Activated T-helper 17 cell treated with anti-CD3 and anti-CD28 coated beads, Interleukin-2, amount 50 U/mL, for 72 hours (primary cell): Measurements from ENCODE around the gene NUF2. TPM values are rescaled to one million over a fixed set of nuclear protein-coding genes. Genes with fewer than 3 reads are reported as not detected.

ENCODE experiments used
- ATAC-seq: fragments of 150-1000 bp; cut with Tn5 transposase; replicated peaks from 2 replicates; pipeline ENCODE4 v1.10.0; 2021; ENCODE audit warnings: mild to moderate bottlenecking, moderate library complexity
- H3K27ac Mint-ChIP-seq: one replicate; pipeline ENCODE4 v1.8.0; 2022; ENCODE audit warnings: mixed read lengths
- H3K27me3 Mint-ChIP-seq: one replicate; pipeline ENCODE4 v1.8.0; 2022; ENCODE audit warnings: mixed read lengths
- H3K36me3 Mint-ChIP-seq: one replicate; pipeline ENCODE4 v1.8.0; 2022; ENCODE audit warnings: low read depth, mild to moderate bottlenecking, mixed read lengths
- H3K4me1 Mint-ChIP-seq: one replicate; pipeline ENCODE4 v1.8.0; 2022; ENCODE audit warnings: mixed read lengths
- H3K4me3 Mint-ChIP-seq: one replicate; pipeline ENCODE4 v1.8.0; 2022; ENCODE audit warnings: mild to moderate bottlenecking, mixed read lengths
- H3K9me3 Mint-ChIP-seq: one replicate; pipeline ENCODE4 v1.8.0; 2022; ENCODE audit warnings: mixed read lengths
- total RNA-seq, 2 donors: library from RNA; stranded (reverse); gene quantifications; one replicate each; pipeline ENCODE4 v1.2.3, GENCODE V29; 2022

NUF2 gene
- total RNA-seq, 2 donors from 2014 or later, result 49.0 to 59.4 TPM

GRCh38 chr1:163365186-163365585, 43.4 kb downstream of the NUF2 start:
- no peaks in the 10 kb centered on the region for H3K9me3 Mint-ChIP-seq
- no peaks in the 10 kb centered on the region for H3K27me3 Mint-ChIP-seq

DNA sequence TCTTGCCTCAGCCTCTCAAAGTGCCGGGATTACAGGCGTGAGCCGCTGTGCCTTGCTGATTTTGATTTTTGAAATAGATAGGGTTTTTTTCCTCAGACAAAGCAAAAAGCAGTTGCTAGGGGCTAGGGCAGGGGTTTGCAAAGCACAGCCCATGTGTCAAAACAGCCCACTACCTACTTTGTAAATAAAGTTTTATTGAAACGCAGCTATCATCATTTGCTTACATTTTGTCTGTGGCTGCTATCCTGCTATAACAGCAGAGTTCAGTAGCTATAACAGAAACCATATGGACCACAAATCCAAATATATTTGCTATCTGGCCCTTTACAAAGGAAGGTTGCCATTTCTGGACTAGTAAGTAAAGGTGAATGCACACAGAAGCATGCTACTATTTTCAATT, 44.8 kb downstream of the NUF2 start:
- H3K4me1 Mint-ChIP-seq, result no peaks in the 10 kb centered on the region
- no peak overlapping the region for H3K27ac Mint-ChIP-seq
- H3K27me3 Mint-ChIP-seq, result no peaks in the 10 kb centered on the region
- no peak overlapping the region for H3K4me3 Mint-ChIP-seq
- no peaks in the 10 kb centered on the region for H3K9me3 Mint-ChIP-seq
- no peaks in the 10 kb centered on the region for H3K36me3 Mint-ChIP-seq
- ATAC-seq, result no peak

More at GRCh38 chr1:163365186-163365585, 43.4 kb downstream of the NUF2 start:
- H3K4me3 Mint-ChIP-seq, result no peak overlapping the region
- no peak overlapping the region for H3K27ac Mint-ChIP-seq
- H3K36me3 Mint-ChIP-seq, result no peaks in the 10 kb centered on the region
- H3K4me1 Mint-ChIP-seq, result no peaks in the 10 kb centered on the region
- ATAC-seq, result no peak

GRCh38 chr1:163367721-163368120, 46.0 kb downstream of the NUF2 start:
- H3K4me1 Mint-ChIP-seq, result no peaks in the 10 kb centered on the region
- no peak overlapping the region for H3K27ac Mint-ChIP-seq

GRCh38 chr1:163372576-163372975, 50.8 kb downstream of the NUF2 start:
- Mint-ChIP-seq H3K36me3 (no peaks in the 10 kb centered on the region), H3K27ac (no peak overlapping the region), H3K27me3 (peaks cover 21% of the 10 kb centered on the region), H3K4me3 (no peak overlapping the region), H3K9me3 (no peaks in the 10 kb centered on the region), H3K4me1 (no peaks in the 10 kb centered on the region)
- ATAC-seq, result no peak

More at GRCh38 chr1:163367721-163368120, 46.0 kb downstream of the NUF2 start:
- H3K4me3 Mint-ChIP-seq, result no peak overlapping the region
- no peaks in the 10 kb centered on the region for H3K9me3 Mint-ChIP-seq
- ATAC-seq, result no peak
- peaks cover 7% of the 10 kb centered on the region for H3K27me3 Mint-ChIP-seq
- H3K36me3 Mint-ChIP-seq, result no peaks in the 10 kb centered on the region

DNA sequence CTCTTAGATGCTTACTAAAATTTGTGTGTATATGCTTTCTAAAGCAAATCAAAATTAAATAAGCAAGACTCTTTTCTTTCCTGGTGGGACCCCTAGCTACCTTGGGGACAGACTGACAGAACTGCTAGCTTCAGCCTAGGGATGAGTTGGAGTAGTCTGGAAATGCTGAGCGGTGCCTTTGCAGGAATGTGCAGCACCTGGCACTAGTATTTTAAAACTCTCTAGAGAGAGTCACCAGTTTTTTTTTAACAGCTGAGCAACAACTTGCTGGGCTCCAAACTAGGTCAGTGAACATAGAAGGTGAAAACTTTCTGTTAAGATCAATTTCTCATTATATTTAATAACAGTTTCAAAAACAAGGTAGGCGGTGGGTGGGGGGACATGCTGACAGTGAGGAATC, 56.8 kb downstream of the NUF2 start:
- Mint-ChIP-seq H3K4me1 (no peaks in the 10 kb centered on the region), H3K27ac (no peak overlapping the region), H3K9me3 (no peaks in the 10 kb centered on the region), H3K36me3 (no peaks in the 10 kb centered on the region), H3K4me3 (no peak overlapping the region), H3K27me3 (peaks cover 27% of the 10 kb centered on the region)
- no peak for ATAC-seq

DNA sequence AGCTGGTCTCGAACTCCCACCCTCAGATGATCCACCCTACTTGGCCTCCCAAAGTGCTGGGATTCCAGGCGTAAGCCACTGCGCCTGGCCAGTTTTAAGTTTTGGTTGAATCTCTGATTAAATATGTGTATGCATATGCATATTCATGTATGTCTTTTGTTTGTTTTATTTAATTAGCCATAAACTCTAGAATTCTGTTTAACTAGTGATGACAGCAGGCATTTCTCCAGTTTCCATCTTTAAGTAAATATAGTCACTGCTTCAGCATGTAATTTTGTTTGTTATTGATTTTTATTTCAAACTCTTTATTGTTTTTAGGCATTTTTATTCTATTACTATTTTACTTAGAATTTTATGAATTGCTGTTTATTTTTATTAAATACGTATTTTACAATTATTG, 58.0 kb downstream of the NUF2 start:
- Mint-ChIP-seq H3K9me3 (no peaks in the 10 kb centered on the region), H3K4me1 (no peaks in the 10 kb centered on the region), H3K36me3 (no peaks in the 10 kb centered on the region), H3K27ac (no peak overlapping the region), H3K27me3 (peaks cover 29% of the 10 kb centered on the region), H3K4me3 (no peak overlapping the region)
- ATAC-seq, result no peak

DNA sequence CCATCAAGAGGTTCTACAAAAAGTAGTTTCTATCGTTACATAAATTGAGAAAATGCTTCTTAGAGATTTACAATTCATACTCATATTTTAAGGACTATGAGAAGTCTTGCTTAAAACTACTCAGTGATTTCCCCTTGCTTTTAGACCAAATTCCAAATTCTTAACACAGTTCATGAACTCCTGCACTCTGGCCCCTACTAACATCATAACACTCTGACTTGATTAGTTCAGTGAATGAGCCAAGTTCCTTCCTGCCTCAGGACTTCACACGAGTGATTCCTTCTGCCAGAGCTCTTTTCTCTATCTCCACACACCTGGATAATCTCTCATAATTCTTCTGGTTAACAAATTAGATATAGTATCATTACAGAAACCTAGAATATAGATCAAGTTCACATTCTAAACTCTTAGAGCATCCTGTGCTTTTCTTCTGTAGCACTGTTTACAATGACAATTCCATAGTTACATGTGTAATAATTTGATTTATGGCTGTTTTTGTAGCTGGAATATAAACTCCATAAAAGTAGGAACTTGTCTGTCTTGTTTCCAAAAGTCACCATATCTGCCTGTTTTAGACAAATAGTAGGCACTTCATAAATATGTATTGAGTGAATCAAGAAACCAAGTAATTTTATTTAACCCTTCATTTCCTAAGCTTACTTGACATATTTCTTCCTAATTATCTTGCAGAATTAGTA, 59.9 kb downstream of the NUF2 start:
- no peak for ATAC-seq
- H3K9me3 Mint-ChIP-seq, result no peaks in the 10 kb centered on the region
- no peak overlapping the region for H3K4me3 Mint-ChIP-seq
- no peaks in the 10 kb centered on the region for H3K4me1 Mint-ChIP-seq
- no peak overlapping the region for H3K27ac Mint-ChIP-seq
- no peaks in the 10 kb centered on the region for H3K36me3 Mint-ChIP-seq
- peaks cover 29% of the 10 kb centered on the region for H3K27me3 Mint-ChIP-seq

GRCh38 chr1:163382395-163382794, 60.6 kb downstream of the NUF2 start:
- no peak overlapping the region for H3K4me3 Mint-ChIP-seq
- ATAC-seq, result no peak
- no peaks in the 10 kb centered on the region for H3K36me3 Mint-ChIP-seq
- no peaks in the 10 kb centered on the region for H3K4me1 Mint-ChIP-seq
- H3K27ac Mint-ChIP-seq, result no peak overlapping the region
- no peaks in the 10 kb centered on the region for H3K9me3 Mint-ChIP-seq
- peaks cover 25% of the 10 kb centered on the region for H3K27me3 Mint-ChIP-seq

DNA sequence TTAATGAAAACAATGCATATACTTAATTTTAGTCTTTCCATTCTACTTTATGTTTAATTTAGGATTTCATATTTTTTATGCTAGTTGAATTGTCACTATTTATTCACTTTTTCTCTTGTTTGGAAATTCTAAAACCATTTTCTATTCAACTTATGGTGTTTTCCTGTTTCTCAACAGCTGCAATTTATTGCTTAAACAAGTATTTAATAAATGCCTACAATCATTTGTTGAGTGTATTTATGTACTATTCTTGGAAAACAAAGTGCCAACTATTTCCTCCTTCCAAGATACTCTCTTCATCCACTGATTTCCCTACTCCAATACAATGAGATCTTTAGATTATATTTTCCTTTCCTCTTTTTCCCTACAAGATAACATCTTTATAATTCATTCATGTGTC, 65.4 kb downstream of the NUF2 start:
- ATAC-seq, result no peak
- no peak overlapping the region for H3K27ac Mint-ChIP-seq

DNA sequence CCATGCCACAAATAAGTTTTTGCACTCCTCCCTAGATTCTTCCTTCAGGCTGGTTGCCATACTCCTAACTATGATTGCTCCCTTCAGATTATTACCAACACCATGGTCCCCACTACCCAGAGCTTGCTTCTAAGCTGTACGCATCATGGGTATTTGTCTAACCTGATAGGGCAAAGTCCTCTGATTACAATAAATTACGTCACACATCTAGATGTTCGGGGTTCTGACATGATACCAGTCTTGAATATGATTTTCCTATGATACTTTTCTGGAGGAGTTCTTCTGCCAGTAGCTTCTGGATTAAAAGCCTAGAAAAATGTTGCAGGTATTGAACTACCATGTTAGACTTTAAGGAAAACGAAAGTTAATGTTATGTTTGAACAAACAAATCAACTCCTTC, 67.2 kb downstream of the NUF2 start:
- Mint-ChIP-seq H3K4me3 (no peak overlapping the region), H3K9me3 (no peaks in the 10 kb centered on the region), H3K27ac (no peak overlapping the region), H3K27me3 (peaks cover 35% of the 10 kb centered on the region), H3K36me3 (no peaks in the 10 kb centered on the region), H3K4me1 (no peaks in the 10 kb centered on the region)
- ATAC-seq, result no peak

More for the DNA sequence above, 65.4 kb downstream of the NUF2 start:
- H3K36me3 Mint-ChIP-seq, result no peaks in the 10 kb centered on the region
- H3K4me3 Mint-ChIP-seq, result no peak overlapping the region
- H3K4me1 Mint-ChIP-seq, result no peaks in the 10 kb centered on the region
- no peaks in the 10 kb centered on the region for H3K9me3 Mint-ChIP-seq
- peaks cover 40% of the 10 kb centered on the region for H3K27me3 Mint-ChIP-seq

- Mint-ChIP-seq H3K4me1 (no peaks in the 10 kb centered on the region), H3K27me3 (peaks cover 26% of the 10 kb centered on the region), H3K4me3 (no peak overlapping the region), H3K27ac (no peak overlapping the region), H3K36me3 (no peaks in the 10 kb centered on the region), H3K9me3 (no peaks in the 10 kb centered on the region)
- ATAC-seq, result no peak
Observed at GRCh38 chr1:163395790-163396189, 74.0 kb downstream of the NUF2 start.

- ATAC-seq, result no peak
- Mint-ChIP-seq H3K27me3 (peaks cover 29% of the 10 kb centered on the region), H3K4me1 (no peaks in the 10 kb centered on the region), H3K4me3 (no peak overlapping the region), H3K36me3 (no peaks in the 10 kb centered on the region), H3K9me3 (no peaks in the 10 kb centered on the region), H3K27ac (no peak overlapping the region)
Observed at GRCh38 chr1:163397451-163398200, 75.9 kb downstream of the NUF2 start.

GRCh38 chr1:163399001-163399400, 77.2 kb downstream of the NUF2 start:
- Mint-ChIP-seq H3K27ac (no peak overlapping the region), H3K4me3 (no peak overlapping the region), H3K27me3 (peaks cover 31% of the 10 kb centered on the region), H3K4me1 (no peaks in the 10 kb centered on the region), H3K36me3 (no peaks in the 10 kb centered on the region), H3K9me3 (no peaks in the 10 kb centered on the region)
- ATAC-seq, result no peak

DNA sequence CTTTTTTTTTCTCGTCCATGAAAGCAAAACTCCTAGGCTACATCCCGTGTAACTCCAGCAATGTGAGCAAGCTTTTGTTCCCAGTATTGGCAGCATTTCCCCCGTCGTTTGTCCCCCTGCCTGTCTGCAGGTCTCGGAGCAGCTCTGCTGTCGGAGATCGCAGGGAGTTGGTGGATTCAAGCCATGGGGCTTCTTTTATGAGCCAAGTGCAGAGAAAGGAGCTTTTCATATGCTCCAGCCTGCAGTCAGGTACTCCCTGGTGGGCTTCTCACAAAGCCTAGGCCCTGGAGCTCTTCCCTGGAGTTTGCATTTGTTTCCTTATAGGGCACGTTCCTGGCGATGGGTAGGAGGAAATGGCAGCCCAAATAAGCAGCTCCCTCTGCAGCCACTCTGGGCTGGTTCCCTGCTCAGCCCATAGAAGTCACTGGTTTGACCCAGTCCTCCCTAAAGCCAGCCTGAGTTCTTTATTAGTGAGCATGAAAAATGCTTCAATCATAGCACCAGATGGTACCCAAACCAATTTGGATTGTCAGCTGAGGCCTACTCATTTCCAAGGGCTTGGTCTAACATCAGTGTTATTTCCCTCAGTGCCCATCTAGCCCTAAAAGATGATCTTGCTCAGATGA, 78.3 kb downstream of the NUF2 start:
- Mint-ChIP-seq H3K4me1 (no peaks in the 10 kb centered on the region), H3K4me3 (no peak overlapping the region), H3K36me3 (no peaks in the 10 kb centered on the region), H3K27me3 (peaks cover 26% of the 10 kb centered on the region), H3K9me3 (no peaks in the 10 kb centered on the region), H3K27ac (no peak overlapping the region)
- ATAC-seq, result no peak

DNA sequence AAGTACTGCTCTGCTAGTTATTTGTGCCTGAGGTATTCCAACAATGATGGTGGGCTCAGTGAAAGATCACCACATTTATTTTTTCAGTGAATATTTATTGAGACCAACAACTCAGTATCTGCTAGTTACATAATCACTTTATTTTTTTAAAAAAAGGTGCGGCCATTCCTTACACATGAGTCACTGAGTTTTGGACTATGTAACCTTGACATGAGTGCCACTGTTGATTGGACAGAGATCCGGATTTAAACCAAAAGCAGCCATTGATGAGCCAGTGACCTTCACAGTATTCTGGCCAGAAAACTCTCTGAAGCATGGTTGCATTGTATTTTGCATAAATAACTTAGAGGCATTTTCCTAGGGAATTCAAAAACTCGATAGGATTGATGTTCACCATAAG, 79.5 kb downstream of the NUF2 start:
- Mint-ChIP-seq H3K9me3 (no peaks in the 10 kb centered on the region), H3K4me3 (no peak overlapping the region), H3K4me1 (no peaks in the 10 kb centered on the region), H3K27ac (no peak overlapping the region), H3K27me3 (peaks cover 26% of the 10 kb centered on the region), H3K36me3 (no peaks in the 10 kb centered on the region)
- no peak for ATAC-seq
